K562 (cell line): ENCODE measurements around the gene PEX3. TPM values are rescaled to one million over a fixed set of nuclear protein-coding genes. Genes with fewer than 3 reads are reported as not detected.

Experiments
- ARID1B ChIP-seq: fragments of 450-650 bp; IDR thresholded peaks from 2 replicates; pipeline ENCODE4 v1.6.1; 2016; ENCODE audit warnings: antibody characterized with exemption, mild to moderate bottlenecking, inconsistent platforms
- COPS2 ChIP-seq: fragments of 450-650 bp; conservative IDR thresholded peaks from 2 replicates; pipeline ENCODE4 v1.6.1; 2016; ENCODE audit warnings: mild to moderate bottlenecking, moderate library complexity
- HEY1 ChIP-seq: fragments of 250-450 bp; sonication (Bioruptor Pico); IDR thresholded peaks from 2 replicates; pipeline ENCODE4 v1.5.0; 2020; ENCODE audit warnings: mild to moderate bottlenecking, moderate library complexity, borderline replicate concordance
- HIVEP1 ChIP-seq: fragments of 250-450 bp; sonication (Bioruptor Pico); IDR thresholded peaks from 2 replicates; pipeline ENCODE4 v1.4.0; 2020; ENCODE audit warnings: mild to moderate bottlenecking
- JUN ChIP-seq, 2 experiments: sonication (generic) in 1 of 2; formaldehyde crosslinking in 1 of 2; IDR thresholded peaks; 2 replicates each; pipeline versions ENCODE4 v1.6.1 to v1.8.0; 2012 to 2022; ENCODE audit warnings: borderline replicate concordance in 2 of 2, mild to moderate bottlenecking in 2 of 2, improper control_type of control experiment in 1 of 2, low read depth in 1 of 2, low read length in 1 of 2, missing genetic modification reagents in 1 of 2
- NFATC3 ChIP-seq: fragments of 450-650 bp; IDR thresholded peaks from 2 replicates; pipeline ENCODE4 v1.6.1; 2017; ENCODE audit warnings: mild to moderate bottlenecking
- PCBP1 ChIP-seq: fragments of 200-400 bp; formaldehyde crosslinking; IDR thresholded peaks from 2 replicates; pipeline ENCODE4 v1.6.1; 2018; ENCODE audit warnings: mild to moderate bottlenecking, low read depth, low read length; ENCODE audit not compliant: poor library complexity, severe bottlenecking
- PPARD ChIP-seq: fragments of 250-450 bp; sonication (Bioruptor Pico); IDR thresholded peaks from 2 replicates; pipeline ENCODE4 v1.8.0; 2022; ENCODE audit warnings: inconsistent platforms, mild to moderate bottlenecking, moderate library complexity
- PURB ChIP-seq: sonication (generic); formaldehyde crosslinking; IDR thresholded peaks from 2 replicates; pipeline ENCODE4 v1.9.0; 2021; ENCODE audit warnings: low read depth, mild to moderate bottlenecking, missing genetic modification reagents
- RUNX1 ChIP-seq: sonication (generic); IDR thresholded peaks from 2 replicates; pipeline ENCODE4 v1.6.1; 2016; ENCODE audit warnings: antibody characterized with exemption, low read depth
- SMAD1 ChIP-seq: fragments of 150-350 bp; IDR thresholded peaks from 2 replicates; pipeline ENCODE4 v1.6.1; 2014; ENCODE audit warnings: low read length, low read depth; ENCODE audit not compliant: partially characterized antibody
- SP2 ChIP-seq: IDR thresholded peaks from 2 replicates; pipeline ENCODE4 v1.6.1; 2011; ENCODE audit warnings: mild to moderate bottlenecking, low read depth, low read length, moderate library complexity; ENCODE audit not compliant: poor library complexity, severe bottlenecking; ENCODE audit errors: extremely low read depth
- TCFL5 ChIP-seq: fragments of 250-450 bp; sonication (Bioruptor Pico); conservative IDR thresholded peaks from 2 replicates; pipeline ENCODE4 v1.6.1; 2021; ENCODE audit warnings: mild to moderate bottlenecking, moderate library complexity, matching md5 sums
- ZBTB8A ChIP-seq: fragments of 450-650 bp; IDR thresholded peaks from 2 replicates; pipeline ENCODE4 v1.6.1; 2018; ENCODE audit warnings: mild to moderate bottlenecking, moderate library complexity; ENCODE audit not compliant: partially characterized antibody
- ZC3H4 ChIP-seq: sonication (generic); formaldehyde crosslinking; IDR thresholded peaks from 2 replicates; pipeline ENCODE4 v1.9.0; 2021; ENCODE audit warnings: missing genetic modification reagents, borderline replicate concordance
- ZNF316 ChIP-seq: fragments of 450-650 bp; IDR thresholded peaks from 2 replicates; pipeline ENCODE4 v1.6.1; 2016
- ZNF444 ChIP-seq: fragments of 250-450 bp; sonication (Bioruptor Pico); IDR thresholded peaks from 2 replicates; pipeline ENCODE4 v1.4.0; 2020; ENCODE audit warnings: mild to moderate bottlenecking, moderate library complexity
- ZNF583 ChIP-seq: fragments of 250-450 bp; sonication (Bioruptor Pico); IDR thresholded peaks from 2 replicates; pipeline ENCODE4 v1.4.0; 2020
- polyA plus RNA-seq, 8 experiments: library from polyadenylated mRNA; depleted of rRNA in 4 of 8; stranded (reverse) in 5 of 8; unstranded in 3 of 8; fragments of >200 nt; fragmentation: Nextera tagmentation in 2 of 8; fragmentation: Illumina TruSeq in 1 of 8; extraction: Ambion mirVana in 2 of 8; extraction: Trizol in 1 of 8; gene quantifications; 2 replicates each; pipeline versions ENCODE4 v1.2.1 to v1.2.3, GENCODE V29; 2011 to 2014; ENCODE audit warnings: inconsistent platforms in 1 of 8, missing spikeins in 1 of 8
- total RNA-seq, 7 experiments: library from RNA; depleted of rRNA in 6 of 7; stranded (reverse); fragments of >200 nt in 6 of 7; fragmentation: Illumina TruSeq in 2 of 7; extraction: Trizol in 2 of 7; gene quantifications; 2 replicates each; pipeline versions ENCODE4 v1.2.1 to v1.2.3, GENCODE V29; 2011 to 2021; ENCODE audit warnings: low replicate concordance in 1 of 7
- TF ChIP-seq, protein P1 (sequence below): sonication (generic); formaldehyde crosslinking; IDR thresholded peaks from 2 replicates; pipeline ENCODE4 v1.5.0; 2020; ENCODE audit warnings: missing genetic modification reagents
- TF ChIP-seq, protein P2 (sequence below): fragments of 250-450 bp; sonication (Bioruptor Pico); IDR thresholded peaks from 2 replicates; pipeline ENCODE4 v1.8.0; 2021; ENCODE audit warnings: mild to moderate bottlenecking, moderate library complexity
- TF ChIP-seq, protein P3 (sequence below): sonication (generic); formaldehyde crosslinking; IDR thresholded peaks from 2 replicates; pipeline ENCODE4 v1.8.1; 2023; ENCODE audit warnings: mild to moderate bottlenecking, missing genetic modification reagents
- TF ChIP-seq, protein P4 (sequence below), 2 experiments: IDR thresholded peaks; 2 replicates each; pipeline ENCODE4 v1.6.1; 2011; ENCODE audit warnings: borderline replicate concordance in 1 of 2, control low read depth in 1 of 2, low read depth in 1 of 2, low read length in 1 of 2, mild to moderate bottlenecking in 1 of 2, mixed read lengths in 1 of 2, moderate library complexity in 1 of 2; ENCODE audit not compliant: insufficient read depth in 1 of 2, insufficient read length in 1 of 2, poor library complexity in 1 of 2, severe bottlenecking in 1 of 2; ENCODE audit errors: extremely low read depth in 1 of 2

PEX3 gene
- total and polyA plus RNA-seq, 9 of the 15 experiments (the other 6 are each of a cell fraction or from before 2014, with no cell fraction given): 17.3 to 69.6 (median 32.7) TPM

DNA sequence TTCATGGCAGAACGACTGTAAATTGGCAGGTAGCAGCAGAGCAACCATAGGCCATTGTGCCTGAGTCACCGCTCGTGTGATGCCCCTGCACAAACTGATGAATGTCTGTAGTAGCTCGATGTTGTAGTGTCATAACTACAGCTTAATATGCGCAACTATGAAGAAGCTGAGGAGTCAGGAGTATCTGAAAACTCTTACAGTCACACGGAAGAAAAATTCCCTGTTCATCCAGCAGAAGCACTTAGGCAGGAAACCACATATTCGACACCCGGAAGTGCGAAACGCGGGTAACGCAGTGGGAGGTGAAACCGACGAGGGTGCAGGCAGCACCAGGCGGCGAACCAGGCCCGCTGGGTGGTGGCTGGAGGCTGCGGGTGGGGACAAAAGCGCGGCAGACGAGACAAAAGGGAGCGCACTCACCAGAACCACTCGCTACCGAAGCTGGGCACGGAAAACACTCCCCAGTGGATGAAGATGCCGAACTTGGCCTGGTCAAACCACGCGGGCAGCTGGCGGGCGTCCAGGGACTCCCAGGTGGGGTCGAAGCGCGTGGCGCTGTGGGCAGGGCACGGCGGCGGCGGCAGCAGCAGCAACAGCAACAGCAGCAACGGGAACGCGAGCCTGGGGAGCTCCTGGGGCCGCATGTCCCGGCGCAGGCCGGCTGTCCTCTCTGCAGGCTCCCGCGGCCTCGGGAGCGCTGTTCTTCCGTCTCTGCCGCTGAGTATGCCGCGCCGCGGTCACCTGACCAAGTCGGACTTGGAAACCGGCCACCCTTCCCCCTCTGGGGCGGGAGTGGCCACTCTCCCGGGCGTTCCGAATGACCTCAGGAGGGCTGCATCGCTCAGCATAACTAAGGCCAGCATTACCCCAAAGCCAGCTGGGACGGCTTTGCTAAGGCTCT is 60.6 kb downstream of the PEX3 start, which contains the start of gene FUCA2 (continued):
- TF ChIP-seq, protein P1, sequence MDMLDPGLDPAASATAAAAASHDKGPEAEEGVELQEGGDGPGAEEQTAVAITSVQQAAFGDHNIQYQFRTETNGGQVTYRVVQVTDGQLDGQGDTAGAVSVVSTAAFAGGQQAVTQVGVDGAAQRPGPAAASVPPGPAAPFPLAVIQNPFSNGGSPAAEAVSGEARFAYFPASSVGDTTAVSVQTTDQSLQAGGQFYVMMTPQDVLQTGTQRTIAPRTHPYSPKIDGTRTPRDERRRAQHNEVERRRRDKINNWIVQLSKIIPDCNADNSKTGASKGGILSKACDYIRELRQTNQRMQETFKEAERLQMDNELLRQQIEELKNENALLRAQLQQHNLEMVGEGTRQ (CRISPR knock-in tag): peak; percentile 95
- TF ChIP-seq PCBP1: peak; percentile 87
- TF ChIP-seq, protein P2, sequence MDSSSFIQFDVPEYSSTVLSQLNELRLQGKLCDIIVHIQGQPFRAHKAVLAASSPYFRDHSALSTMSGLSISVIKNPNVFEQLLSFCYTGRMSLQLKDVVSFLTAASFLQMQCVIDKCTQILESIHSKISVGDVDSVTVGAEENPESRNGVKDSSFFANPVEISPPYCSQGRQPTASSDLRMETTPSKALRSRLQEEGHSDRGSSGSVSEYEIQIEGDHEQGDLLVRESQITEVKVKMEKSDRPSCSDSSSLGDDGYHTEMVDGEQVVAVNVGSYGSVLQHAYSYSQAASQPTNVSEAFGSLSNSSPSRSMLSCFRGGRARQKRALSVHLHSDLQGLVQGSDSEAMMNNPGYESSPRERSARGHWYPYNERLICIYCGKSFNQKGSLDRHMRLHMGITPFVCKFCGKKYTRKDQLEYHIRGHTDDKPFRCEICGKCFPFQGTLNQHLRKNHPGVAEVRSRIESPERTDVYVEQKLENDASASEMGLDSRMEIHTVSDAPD (CRISPR knock-in tag): no peak
- no peak for TF ChIP-seq RUNX1
- TF ChIP-seq SMAD1: peak; percentile 75
- no peak for TF ChIP-seq PURB (CRISPR knock-in tag)
- TF ChIP-seq COPS2: no peak
- TF ChIP-seq, protein P3, sequence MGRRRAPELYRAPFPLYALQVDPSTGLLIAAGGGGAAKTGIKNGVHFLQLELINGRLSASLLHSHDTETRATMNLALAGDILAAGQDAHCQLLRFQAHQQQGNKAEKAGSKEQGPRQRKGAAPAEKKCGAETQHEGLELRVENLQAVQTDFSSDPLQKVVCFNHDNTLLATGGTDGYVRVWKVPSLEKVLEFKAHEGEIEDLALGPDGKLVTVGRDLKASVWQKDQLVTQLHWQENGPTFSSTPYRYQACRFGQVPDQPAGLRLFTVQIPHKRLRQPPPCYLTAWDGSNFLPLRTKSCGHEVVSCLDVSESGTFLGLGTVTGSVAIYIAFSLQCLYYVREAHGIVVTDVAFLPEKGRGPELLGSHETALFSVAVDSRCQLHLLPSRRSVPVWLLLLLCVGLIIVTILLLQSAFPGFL: no peak
- TF ChIP-seq ARID1B: no peak; the same call in none of the 2 replicates
- TF ChIP-seq TCFL5 (CRISPR knock-in tag): no peak
- no peak for TF ChIP-seq HIVEP1 (CRISPR knock-in tag)
- TF ChIP-seq JUN (IDR thresholded peaks at IDR 0.05; ENCODE audit: borderline replicate concordance, low read depth, low read length): peak; percentile 41; the same call in 1 of the 2 replicates
- TF ChIP-seq JUN (CRISPR knock-in tag; IDR thresholded peaks at IDR 0.05; ENCODE audit: borderline replicate concordance): peak; percentile 96
- TF ChIP-seq ZC3H4: no peak
- TF ChIP-seq ZNF444 (CRISPR knock-in tag): no peak
- TF ChIP-seq, protein P4, sequence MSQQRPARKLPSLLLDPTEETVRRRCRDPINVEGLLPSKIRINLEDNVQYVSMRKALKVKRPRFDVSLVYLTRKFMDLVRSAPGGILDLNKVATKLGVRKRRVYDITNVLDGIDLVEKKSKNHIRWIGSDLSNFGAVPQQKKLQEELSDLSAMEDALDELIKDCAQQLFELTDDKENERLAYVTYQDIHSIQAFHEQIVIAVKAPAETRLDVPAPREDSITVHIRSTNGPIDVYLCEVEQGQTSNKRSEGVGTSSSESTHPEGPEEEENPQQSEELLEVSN (IDR thresholded peaks at IDR 0.05; ENCODE audit: borderline replicate concordance in 1 of 2, extremely low read depth in 1 of 2, insufficient read depth in 1 of 2, insufficient read length in 1 of 2, low read depth in 1 of 2, low read length in 1 of 2, poor library complexity in 1 of 2, severe bottlenecking in 1 of 2): peak; percentile 93 to 95
- TF ChIP-seq PPARD (CRISPR knock-in tag): no peak
- no peak for TF ChIP-seq ZBTB8A
- TF ChIP-seq ZNF583: peak; percentile 72; the same call in 1 of the 2 replicates
- no peak for TF ChIP-seq SP2
- TF ChIP-seq ZNF316: peak; percentile 49; the same call in 1 of the 2 replicates
- no peak for TF ChIP-seq HEY1
- TF ChIP-seq NFATC3: no peak
